Measurements from ENCODE around the gene CACNB2. TPM values are rescaled to one million over a fixed set of nuclear protein-coding genes. Genes with fewer than 3 reads are reported as not detected.
"Not testable (repeated sequence)": the region's sequence is repeated elsewhere in the genome, so short reads cannot be mapped to it uniquely, and the experiment has no call there.

The CACNB2 gene
- total and polyA plus RNA-seq, 2 of the 13 experiments (the other 11 are each of a cell fraction or from before 2014, with no cell fraction given): not detected

DNA sequence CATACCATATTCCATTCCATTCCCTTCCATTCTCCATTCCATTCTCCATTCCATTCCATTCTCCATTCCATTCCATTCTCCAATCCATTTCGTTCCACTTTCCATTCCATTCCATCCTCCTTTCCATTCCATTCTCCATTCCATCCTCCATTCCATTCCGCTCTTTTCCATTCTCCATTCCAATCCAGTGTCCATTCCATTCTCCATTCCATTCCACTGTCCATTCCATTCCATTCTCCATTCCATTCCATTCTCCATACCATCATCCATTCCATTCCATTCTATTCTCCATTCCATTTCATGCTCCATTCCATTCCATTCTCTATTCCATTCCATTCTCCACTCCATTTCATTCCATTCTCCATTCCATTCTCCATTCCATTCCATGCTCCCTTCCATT, 430.2 kb downstream of the CACNB2 start:
- in situ Hi-C loops (cut with HindIII; ENCODE audit: extremely low pct_ligation_motif_present, low pct_unique_long_range_greater_than_20kb); H3K36me3 ChIP-seq (replicated peaks in 1 of 2; ENCODE audit: control insufficient read depth in 1 of 2, insufficient read depth in 2 of 2, low read length in 2 of 2); H3K4me2 ChIP-seq (ENCODE audit: low read depth, low read length); H3K27ac ChIP-seq (ENCODE audit: extremely low read length, insufficient read depth, low read length); intact Hi-C loops (cut with micrococcal nuclease; ENCODE audit: unreplicated experiment); H3K4me3 ChIP-seq (replicated peaks in 1 of 3; ENCODE audit: insufficient read depth in 1 of 3, low read depth in 2 of 3, low read length in 3 of 3); H3K4me1 ChIP-seq (ENCODE audit: insufficient read depth, low read length); BruUV-seq (replicated peaks); H2AFZ ChIP-seq (ENCODE audit: low read length); H3K9ac ChIP-seq (ENCODE audit: insufficient read depth, low read depth, low read length); ATAC-seq; H3K79me2 ChIP-seq (ENCODE audit: insufficient read depth, low read length); POLR2A ChIA-PET; FAIRE-seq; CTCF ChIA-PET (ENCODE audit: low intra/inter-chr PET ratio, low total read pairs); DNase-seq (ENCODE audit: low spot score); H3K27me3 ChIP-seq (ENCODE audit: control insufficient read depth in 1 of 2, insufficient read depth in 2 of 2, low read length in 2 of 2); H4K20me1 ChIP-seq (ENCODE audit: insufficient read depth, low read length): not testable (repeated sequence)
- TF ChIP-seq, protein P1, sequence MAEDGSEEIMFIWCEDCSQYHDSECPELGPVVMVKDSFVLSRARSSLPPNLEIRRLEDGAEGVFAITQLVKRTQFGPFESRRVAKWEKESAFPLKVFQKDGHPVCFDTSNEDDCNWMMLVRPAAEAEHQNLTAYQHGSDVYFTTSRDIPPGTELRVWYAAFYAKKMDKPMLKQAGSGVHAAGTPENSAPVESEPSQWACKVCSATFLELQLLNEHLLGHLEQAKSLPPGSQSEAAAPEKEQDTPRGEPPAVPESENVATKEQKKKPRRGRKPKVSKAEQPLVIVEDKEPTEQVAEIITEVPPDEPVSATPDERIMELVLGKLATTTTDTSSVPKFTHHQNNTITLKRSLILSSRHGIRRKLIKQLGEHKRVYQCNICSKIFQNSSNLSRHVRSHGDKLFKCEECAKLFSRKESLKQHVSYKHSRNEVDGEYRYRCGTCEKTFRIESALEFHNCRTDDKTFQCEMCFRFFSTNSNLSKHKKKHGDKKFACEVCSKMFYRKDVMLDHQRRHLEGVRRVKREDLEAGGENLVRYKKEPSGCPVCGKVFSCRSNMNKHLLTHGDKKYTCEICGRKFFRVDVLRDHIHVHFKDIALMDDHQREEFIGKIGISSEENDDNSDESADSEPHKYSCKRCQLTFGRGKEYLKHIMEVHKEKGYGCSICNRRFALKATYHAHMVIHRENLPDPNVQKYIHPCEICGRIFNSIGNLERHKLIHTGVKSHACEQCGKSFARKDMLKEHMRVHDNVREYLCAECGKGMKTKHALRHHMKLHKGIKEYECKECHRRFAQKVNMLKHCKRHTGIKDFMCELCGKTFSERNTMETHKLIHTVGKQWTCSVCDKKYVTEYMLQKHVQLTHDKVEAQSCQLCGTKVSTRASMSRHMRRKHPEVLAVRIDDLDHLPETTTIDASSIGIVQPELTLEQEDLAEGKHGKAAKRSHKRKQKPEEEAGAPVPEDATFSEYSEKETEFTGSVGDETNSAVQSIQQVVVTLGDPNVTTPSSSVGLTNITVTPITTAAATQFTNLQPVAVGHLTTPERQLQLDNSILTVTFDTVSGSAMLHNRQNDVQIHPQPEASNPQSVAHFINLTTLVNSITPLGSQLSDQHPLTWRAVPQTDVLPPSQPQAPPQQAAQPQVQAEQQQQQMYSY (CRISPR knock-in tag; IDR thresholded peaks at IDR 0.05): peak; percentile 60; the same call in 1 of the 2 replicates
- peaks cover 83% of the 10 kb centered on the region for H3K9me3 ChIP-seq (ENCODE audit: low read length)
- WGBS (ENCODE audit: low lambda C conversion rate): 77% methylated on average over 2 of the region's 2 CpGs

- Histone ChIP-seq H3K4me2 (ENCODE audit: low read depth, low read length) (no peak overlapping the region), H3K9me3 (ENCODE audit: low read length) (peaks cover 76% of the 10 kb centered on the region), H4K20me1 (ENCODE audit: insufficient read depth, low read length) (no peaks in the 10 kb centered on the region), H3K9ac (ENCODE audit: insufficient read depth, low read depth, low read length) (no peak overlapping the region), H3K27ac (ENCODE audit: extremely low read length, insufficient read depth, low read length) (no peak overlapping the region), H3K79me2 (ENCODE audit: insufficient read depth, low read length) (no peaks in the 10 kb centered on the region), H2AFZ (ENCODE audit: low read length) (no peak overlapping the region), H3K4me3 (replicated peaks in 1 of 3; ENCODE audit: insufficient read depth in 1 of 3, low read depth in 2 of 3, low read length in 3 of 3) (no peak overlapping the region), H3K27me3 (ENCODE audit: control insufficient read depth in 1 of 2, insufficient read depth in 2 of 2, low read length in 2 of 2) (no peaks in the 10 kb centered on the region), H3K4me1 (ENCODE audit: insufficient read depth, low read length) (no peaks in the 10 kb centered on the region), H3K36me3 (replicated peaks in 1 of 2; ENCODE audit: control insufficient read depth in 1 of 2, insufficient read depth in 2 of 2, low read length in 2 of 2) (no peaks in the 10 kb centered on the region; a peak in 1 of 5 replicates)
- DNase-seq (ENCODE audit: low spot score) (no peak), FAIRE-seq (no peak), ATAC-seq (no peak)
- in situ Hi-C loops (cut with HindIII; ENCODE audit: extremely low pct_ligation_motif_present, low pct_unique_long_range_greater_than_20kb) (no loop called here), intact Hi-C loops (cut with micrococcal nuclease; ENCODE audit: unreplicated experiment) (no loop called here)
- TF ChIP-seq ZBTB7B (CRISPR knock-in tag; IDR thresholded peaks at IDR 0.05) (no peak), SOX6 (IDR thresholded peaks at IDR 0.05) (0 out of 2 replicates have a peak, but pooled peaks have one; percentile 51), SOX6 (CRISPR knock-in tag; IDR thresholded peaks at IDR 0.05) (no peak)
- BruUV-seq (replicated peaks): no TSS peak
- CTCF ChIA-PET (ENCODE audit: low intra/inter-chr PET ratio, low total read pairs): no interaction called here
- POLR2A ChIA-PET: no interaction called here
Observed at GRCh38 chr10:18571076-18571475, 430.9 kb downstream of the CACNB2 start.
